HG03469 (cell line): Measurements from ENCODE around the gene PRSS50.
"Not testable (repeated sequence)": the region's sequence is repeated elsewhere in the genome, so short reads cannot be mapped to it uniquely, and the experiment has no call there.

Experiments
- ATAC-seq: cut with Tn5 transposase; IDR thresholded peaks from one replicate; pipeline ENCODE4 v1.9.1; 2021; ENCODE audit warnings: mild to moderate bottlenecking, moderate library complexity, moderate number of reproducible peaks; ENCODE audit not compliant: unreplicated experiment

The PRSS50 gene

DNA sequence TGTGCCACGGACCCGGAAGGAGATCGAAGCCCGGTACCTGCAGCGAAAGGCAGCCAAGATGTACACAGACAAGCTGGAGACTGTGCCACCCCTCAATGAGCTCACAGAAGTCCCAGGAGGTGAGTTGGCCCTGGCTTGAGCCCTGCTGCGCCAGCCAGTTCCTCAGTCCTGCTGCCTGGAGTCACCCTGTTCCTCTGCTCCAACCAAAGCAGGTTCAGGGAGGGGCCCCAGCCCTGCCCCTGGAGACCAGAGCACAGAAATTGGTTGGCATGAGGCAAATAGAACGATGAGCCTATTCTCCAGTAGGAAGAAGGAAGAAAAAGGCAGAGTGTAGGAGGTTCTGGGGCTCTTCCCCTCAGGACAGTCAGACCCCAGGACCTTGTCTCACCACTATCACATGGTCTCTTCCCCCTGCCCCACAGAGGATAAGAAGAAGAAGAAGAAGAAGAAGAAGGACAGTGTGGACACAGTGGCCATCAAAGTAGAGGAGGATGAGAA lies 8.5 kb downstream of the PRSS50 start:
- no peak for ATAC-seq

- ATAC-seq: no peak
These were observed 9.1 kb downstream of the PRSS50 start for GRCh38 chr3:46708401-46709156.

- no peak for ATAC-seq
These were observed 10.1 kb downstream of the PRSS50 start for GRCh38 chr3:46707601-46708011.

DNA sequence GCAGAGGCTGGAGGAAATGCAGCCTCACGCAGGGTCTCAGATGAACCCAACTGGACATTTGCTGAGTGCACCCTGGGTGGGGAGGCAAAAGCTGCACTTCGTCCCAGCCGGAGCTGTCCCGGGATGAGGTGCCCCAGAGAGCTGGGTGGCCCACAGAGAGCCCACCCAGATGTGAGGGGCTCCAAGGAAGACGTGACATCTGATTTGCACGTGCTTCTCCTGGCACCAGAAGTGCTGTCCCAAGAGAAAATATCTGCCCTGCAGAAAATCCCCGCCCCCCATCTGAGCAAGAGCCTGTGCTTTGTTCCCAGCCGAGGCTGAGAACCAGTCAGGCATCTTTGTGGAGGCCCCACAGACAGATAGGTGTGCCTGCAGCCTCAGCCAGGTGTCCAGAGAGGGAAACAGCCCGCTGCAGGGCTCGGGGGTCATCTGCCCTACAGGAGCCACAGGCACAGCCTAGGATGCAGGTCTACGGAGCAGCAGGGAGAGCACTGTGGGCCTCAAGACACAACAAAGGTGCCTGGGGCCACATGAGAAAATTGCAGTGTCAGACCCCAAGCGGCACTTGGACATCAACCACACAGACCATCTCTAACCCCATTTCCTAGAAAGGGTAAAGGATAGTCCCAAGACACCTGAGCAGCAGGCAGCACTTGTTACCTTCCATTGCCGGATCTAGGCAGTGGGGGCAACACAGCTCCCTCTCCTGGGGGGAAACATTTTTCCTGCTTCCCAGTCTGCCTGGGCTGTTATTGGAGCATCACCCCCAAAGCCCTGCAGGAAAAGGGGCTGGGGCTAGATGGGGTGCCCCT lies 10.7 kb downstream of the PRSS50 start:
- no peak for ATAC-seq

DNA sequence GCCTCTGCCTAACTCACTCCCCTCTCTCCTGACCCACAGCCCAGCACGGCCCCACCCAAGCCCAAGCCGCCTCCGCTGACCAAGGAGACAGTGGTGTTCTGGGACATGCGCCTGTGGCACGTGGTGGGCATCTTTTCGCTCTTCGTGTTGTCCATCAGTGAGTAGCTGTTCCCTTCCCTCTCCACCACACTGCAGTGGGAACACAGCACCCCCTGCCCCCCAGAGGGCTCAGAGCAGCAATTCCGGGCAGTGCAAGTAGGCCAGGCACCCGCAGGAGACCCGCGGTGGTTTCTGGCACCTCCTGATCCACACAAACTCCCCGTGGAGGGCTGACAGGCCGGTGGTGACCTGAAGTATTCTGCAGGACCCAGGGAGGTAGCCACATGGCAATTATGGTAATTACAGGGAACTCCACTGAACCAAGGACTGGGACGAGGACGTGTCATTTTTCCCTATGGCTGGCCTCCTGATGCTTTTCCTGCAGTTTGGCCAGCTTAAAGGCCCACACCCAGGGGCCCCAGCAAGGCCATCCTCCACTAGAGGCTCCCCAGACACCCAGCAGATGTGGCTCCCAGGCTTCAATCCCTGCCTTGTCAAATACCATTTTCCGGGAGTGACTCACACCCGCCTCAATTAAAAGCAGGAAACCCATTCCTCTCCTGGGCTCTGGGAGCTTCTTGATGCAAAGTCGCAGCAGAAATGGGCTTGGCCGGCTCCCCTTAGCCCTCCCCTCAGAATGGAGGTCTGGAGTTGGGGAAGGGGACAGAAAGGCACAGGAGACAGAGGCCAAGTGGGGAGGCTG lies 11.7 kb downstream of the PRSS50 start:
- ATAC-seq: no peak

DNA sequence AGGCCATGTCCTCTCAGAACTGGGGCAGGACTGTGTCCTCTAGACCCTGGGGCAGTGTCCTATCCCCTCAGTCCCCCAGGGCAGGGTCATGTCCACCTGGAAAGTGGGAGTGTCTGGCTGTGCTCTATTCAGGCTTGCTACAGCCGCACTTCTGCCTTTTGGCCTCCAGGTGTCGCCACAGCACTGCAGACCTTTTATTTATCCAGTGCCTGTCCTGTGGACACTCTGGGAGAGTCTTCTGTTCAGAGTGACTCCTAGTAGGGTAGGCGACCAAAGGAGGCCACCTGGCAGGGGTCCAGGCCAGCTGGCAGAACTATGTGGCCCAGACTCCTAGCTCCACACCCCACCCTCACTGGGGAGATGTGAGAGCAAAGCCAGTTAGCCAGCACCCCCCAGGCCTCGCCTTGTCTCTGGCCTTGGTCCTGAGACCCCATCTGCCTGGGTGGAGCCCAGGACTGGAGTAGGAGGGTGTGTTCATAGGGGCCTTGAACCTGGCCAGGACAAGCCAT lies 12.6 kb downstream of the PRSS50 start:
- ATAC-seq: no peak

DNA sequence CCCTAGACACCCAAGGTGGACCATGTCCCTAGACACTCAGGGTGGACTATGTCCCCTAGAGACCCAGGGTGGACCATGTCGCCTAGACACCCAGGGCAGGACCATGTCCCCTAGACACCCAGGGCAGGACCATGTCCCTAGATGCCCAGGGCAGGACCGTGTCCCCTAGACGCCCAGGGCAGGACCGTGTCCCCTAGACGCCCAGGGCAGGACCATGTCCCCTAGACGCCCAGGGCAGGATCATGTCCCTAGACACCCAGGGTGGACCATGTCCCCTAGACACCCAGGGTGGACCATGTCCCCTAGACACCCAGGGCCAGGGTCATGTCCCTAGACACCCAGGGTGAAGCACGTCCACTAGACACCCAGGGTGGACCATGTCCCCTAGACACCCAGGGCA lies 13.3 kb downstream of the PRSS50 start:
- ATAC-seq: not testable (repeated sequence)

- ATAC-seq: no peak
These were observed 14.6 kb downstream of the PRSS50 start for GRCh38 chr3:46703013-46703520.

DNA sequence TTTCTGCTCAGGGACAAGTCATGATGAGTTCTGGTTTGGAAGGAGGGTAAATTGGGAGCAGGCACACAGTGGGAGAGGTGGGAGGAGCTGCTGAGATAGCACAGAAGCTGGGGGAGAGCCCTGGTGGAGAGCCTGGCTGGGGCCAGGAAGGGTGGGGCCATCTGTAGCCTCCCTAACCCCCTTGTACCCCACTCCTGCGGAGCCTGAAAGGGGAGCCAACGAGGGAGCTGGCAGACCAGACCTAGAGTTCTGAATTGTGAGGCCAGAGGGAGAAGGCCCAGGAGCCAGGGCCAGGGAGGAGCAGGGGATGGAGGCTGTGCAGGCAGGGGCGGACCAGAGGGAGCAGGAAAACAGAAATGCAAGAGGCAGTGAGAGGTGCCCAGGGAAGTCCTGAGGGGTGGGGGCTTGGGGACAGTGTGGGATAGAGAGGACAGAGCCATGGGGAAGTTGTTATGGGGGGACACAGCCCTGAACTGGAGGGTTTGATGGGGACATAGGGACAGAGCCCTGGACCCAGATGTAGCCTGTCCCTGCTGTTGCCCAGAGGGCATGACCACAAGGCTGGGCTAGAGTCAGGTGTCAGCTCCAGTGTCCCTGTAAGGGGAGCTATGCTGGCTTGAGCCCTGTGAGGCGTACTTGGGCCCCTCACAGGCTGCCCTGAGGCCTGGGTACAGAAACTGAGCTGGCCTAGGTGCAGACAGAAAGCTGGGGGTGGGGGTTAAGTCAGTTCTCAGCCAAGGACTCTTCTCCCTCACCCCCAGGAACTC lies 15.2 kb downstream of the PRSS50 start:
- no peak for ATAC-seq

- ATAC-seq: no peak
These were observed 16.3 kb downstream of the PRSS50 start, which contains the start of gene TMIE for GRCh38 chr3:46701181-46701939. Gene TMIE (plus strand): TSS chr3:46701392. CDS start chr3:46701488, 96 bp downstream.

DNA sequence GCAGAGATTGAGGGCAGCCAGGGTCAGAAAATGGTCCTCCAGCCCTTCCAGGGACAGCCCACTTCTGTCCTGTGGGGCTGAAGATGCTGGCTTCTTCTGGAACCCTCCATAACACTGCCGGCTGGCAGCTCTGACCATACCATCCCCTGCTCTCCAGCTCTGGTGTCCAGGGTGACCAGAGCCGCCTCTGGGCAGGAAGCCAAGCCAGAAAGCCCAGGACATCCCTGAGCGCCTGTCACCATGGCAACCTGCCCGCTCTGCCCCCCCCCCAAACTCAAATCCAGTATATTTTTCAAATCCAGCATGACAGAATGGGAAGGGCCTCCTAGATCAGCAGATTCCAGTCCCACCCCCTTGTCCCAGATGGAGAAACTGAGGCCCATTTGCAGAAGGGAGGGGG lies 16.9 kb downstream of the PRSS50 start:
- no peak for ATAC-seq

- ATAC-seq: no peak
These were observed 17.8 kb downstream of the PRSS50 start for GRCh38 chr3:46699676-46700523.

DNA sequence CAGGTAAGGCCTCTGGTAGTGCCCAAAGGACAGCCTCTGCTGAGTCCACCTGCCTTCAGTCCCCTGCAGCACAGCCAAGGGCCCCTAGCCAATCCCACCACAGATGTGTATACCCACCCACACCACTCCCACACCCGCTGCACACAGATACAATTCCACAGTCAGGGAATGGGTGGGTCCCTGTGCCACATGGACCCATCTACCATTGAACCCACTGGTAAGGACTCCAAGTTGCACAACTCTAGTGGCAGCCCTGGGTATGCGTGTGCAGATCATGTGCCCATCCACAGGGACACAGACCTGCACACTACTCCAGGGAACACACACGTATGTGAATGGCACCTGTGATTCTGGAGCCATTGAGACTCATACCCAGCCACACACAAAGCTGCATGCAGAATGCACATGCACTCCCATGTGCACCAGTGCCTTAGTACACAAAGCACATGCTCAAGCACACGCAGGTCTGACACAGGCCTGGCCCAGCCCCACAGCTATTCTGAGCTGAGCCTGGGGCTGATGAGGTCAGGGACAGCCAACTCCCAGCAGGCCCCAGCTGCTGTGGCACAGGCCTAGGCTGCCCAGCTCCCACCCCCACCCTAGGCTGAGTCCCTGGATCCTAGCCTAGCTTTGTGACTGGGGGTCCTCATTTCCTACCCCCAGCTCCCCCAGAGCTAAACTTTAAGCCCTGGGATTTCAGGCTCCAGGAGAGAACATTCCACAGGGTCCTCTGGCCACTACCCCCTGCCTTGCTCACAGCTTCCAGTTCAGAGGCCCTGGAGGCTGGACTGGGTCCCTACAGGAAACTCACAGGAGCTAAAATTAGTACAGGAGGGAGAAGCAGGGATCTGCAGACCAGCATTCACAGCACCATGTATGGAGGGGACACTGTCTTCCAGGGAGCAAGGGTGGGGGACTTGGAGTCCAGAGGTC lies 21.4 kb downstream of the PRSS50 start:
- no peak for ATAC-seq

- ATAC-seq: no peak
These were observed 22.3 kb downstream of the PRSS50 start for GRCh38 chr3:46695177-46695961.

DNA sequence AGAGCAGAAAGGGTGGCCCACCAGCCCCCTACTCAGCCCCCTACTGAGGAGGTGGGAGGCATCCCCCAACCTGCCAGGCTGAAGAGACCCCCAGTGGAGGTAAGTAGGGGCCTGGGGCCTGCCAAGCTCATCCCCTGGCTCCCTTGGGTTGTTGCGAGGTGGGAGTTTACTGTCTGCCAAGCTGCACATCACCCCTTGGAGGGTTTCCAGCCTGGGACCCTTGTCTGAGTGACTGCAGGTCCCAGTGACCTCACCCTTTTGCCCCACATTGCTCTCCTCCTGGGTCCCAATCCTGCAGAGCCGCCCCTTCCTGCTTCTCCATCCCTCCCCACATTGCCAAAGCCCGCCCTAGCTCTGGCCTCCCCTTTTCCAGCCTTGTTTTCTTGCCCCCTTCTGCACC lies 23.1 kb downstream of the PRSS50 start:
- no peak for ATAC-seq

DNA sequence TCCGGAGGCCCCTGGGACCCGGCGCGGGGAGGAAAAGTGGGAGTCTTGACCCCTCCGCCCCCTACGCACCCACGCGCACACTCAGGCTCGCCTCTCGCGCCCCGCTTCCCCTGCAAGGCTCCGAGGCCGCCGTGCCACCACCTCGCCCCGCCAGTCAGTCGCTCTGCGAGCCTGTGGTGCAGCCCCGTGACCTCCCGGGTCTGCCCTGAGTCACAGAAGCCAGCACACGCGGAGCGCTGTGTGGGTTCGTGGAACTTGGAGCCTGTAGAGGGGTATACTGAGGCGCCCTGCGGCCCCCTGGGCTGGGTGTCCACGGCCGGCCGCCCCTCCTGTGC lies 23.8 kb downstream of the PRSS50 start:
- no peak for ATAC-seq
